NCI-H1417 treated with DMSO at 0.1 percent for 48 hours (cell line): ENCODE results near the gene CAPN2.

Experiments
- DNase-seq: peaks from one replicate; lab custom pipeline; 2025; lab: John Stamatoyannopoulos, UW

The CAPN2 gene

GRCh38 chr1:223712194-223712849, at the start of gene CAPN2:
CAPN2 (plus strand) TSS chr1:223712539; CDS start chr1:223712641, 102 bp downstream.
- DNase-seq: no peak

GRCh38 chr1:223662943-223663342, 49.4 kb upstream of the CAPN2 start:
- DNase-seq: no peak

- no peak for DNase-seq
These were observed 48.2 kb upstream of the CAPN2 start for GRCh38 chr1:223664106-223664505.

GRCh38 chr1:223665592-223666312, 46.6 kb upstream of the CAPN2 start, which contains the start of gene CAPN8:
CAPN8 (minus strand) TSS chr1:223665701; CDS start chr1:223665646, 55 bp downstream.
- no peak for DNase-seq

- DNase-seq: no peak
These were observed 44.7 kb upstream of the CAPN2 start for GRCh38 chr1:223667484-223668182.

GRCh38 chr1:223669003-223669795, 43.1 kb upstream of the CAPN2 start:
- DNase-seq: no peak

GRCh38 chr1:223670458-223671159, 41.7 kb upstream of the CAPN2 start:
- no peak for DNase-seq

GRCh38 chr1:223674119-223674890, 38.0 kb upstream of the CAPN2 start:
- no peak for DNase-seq

GRCh38 chr1:223678841-223679240, 33.5 kb upstream of the CAPN2 start:
- DNase-seq: no peak

GRCh38 chr1:223680188-223680587, 32.2 kb upstream of the CAPN2 start:
- no peak for DNase-seq

GRCh38 chr1:223682502-223682901, 29.8 kb upstream of the CAPN2 start:
- no peak for DNase-seq

- DNase-seq: peak; percentile 38
These were observed 28.5 kb upstream of the CAPN2 start for GRCh38 chr1:223683586-223684487.

- no peak for DNase-seq
These were observed 27.9 kb upstream of the CAPN2 start for GRCh38 chr1:223684488-223684792.

- DNase-seq: no peak
These were observed 21.2 kb upstream of the CAPN2 start for GRCh38 chr1:223691121-223691520.

GRCh38 chr1:223695014-223695548, 17.3 kb upstream of the CAPN2 start:
- DNase-seq: no peak

GRCh38 chr1:223695941-223696340, 16.4 kb upstream of the CAPN2 start:
- DNase-seq: no peak

- no peak for DNase-seq
These were observed 11.9 kb upstream of the CAPN2 start for GRCh38 chr1:223700388-223700918.

- no peak for DNase-seq
These were observed 11.2 kb upstream of the CAPN2 start for GRCh38 chr1:223700942-223701637.
